HCT116 (cell line): ENCODE measurements around the gene ARF5. TPM values are rescaled to one million over a fixed set of nuclear protein-coding genes. Genes with fewer than 3 reads are reported as not detected.
"Not testable (repeated sequence)": the region's sequence is repeated elsewhere in the genome, so short reads cannot be mapped to it uniquely, and the experiment has no call there.

Experiments used
- ATAC-seq: fragments of 200-7000 bp; cut with Tn5 transposase; 2 replicates; pipeline ENCODE4 v1.9.1; 2020; ENCODE audit warnings: mild to moderate bottlenecking, moderate library complexity
- Bru-seq: library from RNA; stranded (reverse); fragments of 400-500 nt; gene quantifications from one replicate; lab custom pipeline; 2021; lab: Mats Ljungman, UMichigan
- BruChase-seq, 2 experiments: library from RNA; stranded (reverse); fragments of 400-500 nt; gene quantifications; one replicate each; lab custom pipeline; 2021; lab: Mats Ljungman, UMichigan
- BruUV-seq: library from RNA; stranded (reverse); fragments of 400-500 nt; replicated peaks from 2 replicates; lab custom pipeline; 2021; lab: Mats Ljungman, UMichigan
- CTCF ChIA-PET: fragments of 300-600 bp; sonication (Branson Sonifier 250); formaldehyde crosslinking; loops from one replicate; lab custom pipeline; 2021; ENCODE audit warnings: antibody characterized with exemption; lab: Charles Lee
- POLR2A ChIA-PET: fragments of 300-600, 350-600 bp; sonication (Branson Sonifier 250); formaldehyde crosslinking; loops from one replicate; lab custom pipeline; 2021; ENCODE audit warnings: antibody characterized with exemption; lab: Charles Lee
- RAD21 ChIA-PET, 2 experiments: fragments of 300-600 bp; sonication (Branson Sonifier 250); formaldehyde crosslinking; loops; one replicate each; lab custom pipeline; 2023; ENCODE audit warnings: low total read pairs in 2 of 2; ENCODE audit not compliant: uncharacterized antibody in 2 of 2, unreplicated experiment in 2 of 2, low non-redundant PET in 1 of 2; lab: Charles Lee
- DNase-seq: peaks from one replicate; pipeline ENCODE4 v3.0.0-alpha.2; 2010; ENCODE audit warnings: low read depth, low spot score
- H2AFZ ChIP-seq: fragments of 200-600 bp; shearing (Covaris generic), sonication (generic); 2 replicates; pipeline ENCODE4 v1.6.1; 2017; ENCODE audit warnings: low read depth, mixed run types, mixed read lengths, antibody characterized with exemption, low read length; ENCODE audit not compliant: poor library complexity, severe bottlenecking
- H3K27ac ChIP-seq: 2 replicates; pipeline ENCODE4 v1.5.1; 2012; ENCODE audit warnings: low read depth, low read length
- H3K27me3 ChIP-seq: fragments of 200-600 bp; sonication (generic); 2 replicates; pipeline ENCODE4 v1.6.1; 2016; ENCODE audit warnings: mixed run types, low read length, mixed read lengths; ENCODE audit not compliant: insufficient read depth
- H3K36me3 ChIP-seq, 2 experiments: fragments of 200-500 bp in 1 of 2; fragments of 200-600 bp in 1 of 2; sonication (Bioruptor generic) in 1 of 2; sonication (generic) in 1 of 2; 2 replicates each; pipeline versions ENCODE4 v1.5.1 to v1.6.1; 2014 to 2016; ENCODE audit warnings: low read length in 2 of 2, inconsistent platforms in 1 of 2, mixed read lengths in 1 of 2, mixed run types in 1 of 2; ENCODE audit not compliant: insufficient read depth in 2 of 2, control insufficient read depth in 1 of 2
- H3K4me1 ChIP-seq, 2 experiments: fragments of 200-600 bp in 1 of 2; sonication (generic) in 1 of 2; 2 replicates each; pipeline versions ENCODE4 v1.5.1 to v1.6.1; 2012 to 2017; ENCODE audit warnings: low read length in 2 of 2, inconsistent platforms in 1 of 2, mild to moderate bottlenecking in 1 of 2, mixed read lengths in 1 of 2, mixed run types in 1 of 2, moderate library complexity in 1 of 2; ENCODE audit not compliant: insufficient read depth in 2 of 2, control insufficient read depth in 1 of 2
- H3K4me2 ChIP-seq: fragments of 200-600 bp; sonication (generic); 2 replicates; pipeline ENCODE4 v1.6.1; 2017; ENCODE audit warnings: mixed run types, low read length, mixed read lengths
- H3K4me3 ChIP-seq, 2 experiments: fragments of 200-600 bp in 1 of 2; sonication (generic) in 1 of 2; replicated peaks in 1 of 2; 2 replicates each; pipeline ENCODE4 v1.5.1; 2011 to 2016; ENCODE audit warnings: low read length in 2 of 2, control low read depth in 1 of 2, low read depth in 1 of 2, mild to moderate bottlenecking in 1 of 2, mixed read lengths in 1 of 2, mixed run types in 1 of 2
- H3K79me2 ChIP-seq: fragments of 200-600 bp; sonication (generic); 2 replicates; pipeline ENCODE4 v1.6.1; 2017; ENCODE audit warnings: mild to moderate bottlenecking, mixed run types, low read length, moderate library complexity, mixed read lengths; ENCODE audit not compliant: insufficient read depth
- H3K9ac ChIP-seq: fragments of 200-600 bp; sonication (generic); 2 replicates; pipeline ENCODE4 v1.6.1; 2016; ENCODE audit warnings: low read length, mixed read lengths
- H3K9me2 ChIP-seq: fragments of 200-600 bp; sonication (generic), shearing (Covaris generic); 2 replicates; pipeline ENCODE4 v1.6.1; 2017; ENCODE audit warnings: mixed run types, mild to moderate bottlenecking, moderate library complexity; ENCODE audit not compliant: insufficient read depth
- H3K9me3 ChIP-seq, 2 experiments: fragments of 200-500 bp in 1 of 2; fragments of 200-600 bp in 1 of 2; sonication (Bioruptor generic) in 1 of 2; sonication (generic) in 1 of 2; 2 replicates each; pipeline ENCODE4 v1.6.1; 2014 to 2017; ENCODE audit warnings: low read length in 2 of 2, mixed read lengths in 2 of 2, inconsistent platforms in 1 of 2, low read depth in 1 of 2, mild to moderate bottlenecking in 1 of 2, mixed run types in 1 of 2, moderate library complexity in 1 of 2; ENCODE audit not compliant: control insufficient read depth in 1 of 2, insufficient read depth in 1 of 2
- H4K20me1 ChIP-seq: fragments of 200-600 bp; sonication (generic), shearing (Covaris generic); 2 replicates; pipeline ENCODE4 v1.6.1; 2017; ENCODE audit warnings: mixed run types, mild to moderate bottlenecking, moderate library complexity; ENCODE audit not compliant: insufficient read depth
- CEBPB ChIP-seq: IDR thresholded peaks from 2 replicates; pipeline ENCODE4 v1.6.1; 2012; ENCODE audit warnings: low read depth
- CTCF ChIP-seq, 3 experiments: fragments of 200-600 bp in 1 of 3; sonication (generic) in 1 of 3; IDR thresholded peaks in 2 of 3; conservative IDR thresholded peaks in 1 of 3; 2 replicates each; pipeline ENCODE4 v1.5.1; 2012 to 2017; ENCODE audit warnings: low read depth in 2 of 3, low read length in 2 of 3, antibody characterized with exemption in 1 of 3, borderline replicate concordance in 1 of 3, control low read depth in 1 of 3, mild to moderate bottlenecking in 1 of 3, mixed read lengths in 1 of 3, mixed run types in 1 of 3, moderate library complexity in 1 of 3; ENCODE audit not compliant: insufficient read depth in 1 of 3
- MAX ChIP-seq: IDR thresholded peaks from 2 replicates; pipeline ENCODE4 v1.6.1; 2012
- POLR2A ChIP-seq: IDR thresholded peaks from 2 replicates; pipeline ENCODE4 v1.7.0; 2011; ENCODE audit warnings: borderline replicate concordance; ENCODE audit not compliant: insufficient read depth, insufficient read length; ENCODE audit errors: extremely low read depth
- POLR2AphosphoS5 ChIP-seq: IDR thresholded peaks from 2 replicates; pipeline ENCODE4 v1.6.1; 2011; ENCODE audit warnings: mild to moderate bottlenecking, low read depth, low read length, moderate library complexity
- SIN3A ChIP-seq: IDR thresholded peaks from 2 replicates; pipeline ENCODE4 v1.6.1; 2012; ENCODE audit warnings: low read depth
- SP1 ChIP-seq: IDR thresholded peaks from 2 replicates; pipeline ENCODE4 v1.6.1; 2012; ENCODE audit warnings: low read depth
- SRF ChIP-seq: IDR thresholded peaks from 2 replicates; pipeline ENCODE4 v1.6.1; 2012; ENCODE audit warnings: low read depth
- intact Hi-C: fragments of 100-400 bp; cut with micrococcal nuclease; formaldehyde crosslinking; loops from 2 replicates; pipeline ENCODE4 v1.10.0; 2022
- long read RNA-seq: library from polyadenylated mRNA; unstranded; transcript quantifications from one replicate; pipeline ENCODE4 v2.0.0, GENCODE V29; 2021; ENCODE audit not compliant: unreplicated experiment
- polyA plus RNA-seq: library from polyadenylated mRNA; unstranded; fragments of >200 nt; gene quantifications from 2 replicates; pipeline ENCODE4 v1.2.1, GENCODE V29; 2012; ENCODE audit warnings: missing spikeins
- total RNA-seq: library from RNA; stranded (reverse); gene quantifications from one replicate; pipeline ENCODE4 v1.2.1, GENCODE V29; 2021; ENCODE audit not compliant: unreplicated experiment

The ARF5 gene
- total RNA-seq (204 TPM), Bru-seq, nascent RNA (percentile 90 among the genes with signal in this experiment), BruChase-seq, experiment 1, labeled RNA remaining after a 6-hour chase (percentile 96 among the genes with signal in this experiment), BruChase-seq, experiment 2, labeled RNA remaining after a 2-hour chase (percentile 94 among the genes with signal in this experiment)
- 281 and 294 TPM in 2 replicates for polyA plus RNA-seq
- long read RNA-seq, transcript ARF5-204 (5 exons, 1,509 nt) = minor isoform, 7 of 247 reads
- long read RNA-seq, transcript ARF5-201 (6 exons, 1,103 nt) = major isoform, 224 of 247 reads
- long read RNA-seq, partial matches to known transcripts = 14 of 247 reads
- long read RNA-seq, other reads (novel, unspliced or antisense) = 1 of 247 reads

- ChIA-PET CTCF (interaction anchor here (1.0 to 2.3 kb wide), 4 partner anchors 9 to 621 kb away, joined by 3 to 14 read pairs (median 8); no protein-coding TSS in a partner anchor), RAD21 (no interaction called here), POLR2A (interaction anchor here (1.4 kb wide), 1 partner anchor 621 kb away, joined by 3 read pairs; no protein-coding TSS in a partner anchor)
- Histone ChIP-seq H3K4me1 (peaks cover 19 to 41% of the 10 kb centered on the region in 2 experiments; a peak in 3 of 4 replicates), H4K20me1 (no peaks in the 10 kb centered on the region), H3K9me2 (no peaks in the 10 kb centered on the region), H2AFZ (no peak within 1 kb of the TSS), H3K79me2 (peaks cover 36% of the 10 kb centered on the region), H3K36me3 (peaks cover 11 to 22% of the 10 kb centered on the region in 2 experiments; a peak in 3 of 4 replicates), H3K4me2 (peak within 1 kb of the TSS; percentile 94), H3K9ac (peak within 1 kb of the TSS; percentile 89), H3K27ac (peak within 1 kb of the TSS; percentile 83), H3K27me3 (no peaks in the 10 kb centered on the region), H3K9me3 (no peaks in the 10 kb centered on the region), H3K4me3 (peak within 1 kb of the TSS; percentile 76 to 87)
- DNase-seq = peak; percentile 49
- intact Hi-C loops = loop anchor here (5.0 kb wide), 2 partner anchors 64 to 196 kb away; partner anchors contain the start of genes SND1 and ZNF800
- TF ChIP-seq POLR2AphosphoS5 (peak; percentile 90), SP1 (no peak), POLR2A (peak; percentile 20)
- ATAC-seq = peak; percentile 74
- no TSS peak for BruUV-seq
These were observed at the start of gene ARF5 for GRCh38 chr7:127588019-127588696. Gene ARF5 (plus strand): TSS chr7:127588411. CDS start chr7:127588499, 88 bp downstream.

- no peak for DNase-seq
- Histone ChIP-seq H3K27me3 (peaks cover 45% of the 10 kb centered on the region), H3K27ac (no peak overlapping the region), H3K9ac (no peak overlapping the region), H3K79me2 (no peaks in the 10 kb centered on the region), H3K36me3 (no peaks in the 10 kb centered on the region), H3K4me1 (no peaks in the 10 kb centered on the region), H3K9me3 (no peaks in the 10 kb centered on the region), H3K4me3 (no peak overlapping the region), H4K20me1 (no peaks in the 10 kb centered on the region), H3K4me2 (no peak overlapping the region), H2AFZ (no peak overlapping the region), H3K9me2 (no peaks in the 10 kb centered on the region)
- RAD21 ChIA-PET = no interaction called here
- POLR2A ChIA-PET = no interaction called here
- CTCF ChIA-PET = no interaction called here
- BruUV-seq = no TSS peak
- ATAC-seq = no peak
- intact Hi-C loops = no loop called here
- TF ChIP-seq MAX (no peak), CTCF (IDR thresholded peaks at IDR 0.05 in 2 of 3, conservative IDR thresholded peaks at IDR 0.05 in 1 of 3; ENCODE audit: borderline replicate concordance in 1 of 3, insufficient read depth in 1 of 3, low read depth in 2 of 3, low read length in 2 of 3) (no peak), CEBPB (no peak), SIN3A (no peak), SP1 (no peak), SRF (no peak)
These were observed 49.1 kb upstream of the ARF5 start for GRCh38 chr7:127539116-127539515.

- CTCF ChIA-PET, H2AFZ ChIP-seq, H3K36me3 ChIP-seq, H3K9me3 ChIP-seq, H3K9ac ChIP-seq, intact Hi-C loops, H3K4me3 ChIP-seq, H3K27ac ChIP-seq, DNase-seq, ATAC-seq, H3K9me2 ChIP-seq, H3K79me2 ChIP-seq, H3K4me2 ChIP-seq, H3K4me1 ChIP-seq, BruUV-seq, POLR2A ChIA-PET, H4K20me1 ChIP-seq, RAD21 ChIA-PET: not testable (repeated sequence)
- H3K27me3 ChIP-seq = peaks cover 31% of the 10 kb centered on the region
These were observed 47.8 kb upstream of the ARF5 start for GRCh38 chr7:127540461-127540860.
